ENCODE results near the gene ALG9. TPM values are rescaled to one million over a fixed set of nuclear protein-coding genes. Genes with fewer than 3 reads are reported as not detected.

The ALG9 gene
- total RNA-seq, 1 experiment from 2014 or later = 19.7 TPM

- TF ChIP-seq, protein P1, sequence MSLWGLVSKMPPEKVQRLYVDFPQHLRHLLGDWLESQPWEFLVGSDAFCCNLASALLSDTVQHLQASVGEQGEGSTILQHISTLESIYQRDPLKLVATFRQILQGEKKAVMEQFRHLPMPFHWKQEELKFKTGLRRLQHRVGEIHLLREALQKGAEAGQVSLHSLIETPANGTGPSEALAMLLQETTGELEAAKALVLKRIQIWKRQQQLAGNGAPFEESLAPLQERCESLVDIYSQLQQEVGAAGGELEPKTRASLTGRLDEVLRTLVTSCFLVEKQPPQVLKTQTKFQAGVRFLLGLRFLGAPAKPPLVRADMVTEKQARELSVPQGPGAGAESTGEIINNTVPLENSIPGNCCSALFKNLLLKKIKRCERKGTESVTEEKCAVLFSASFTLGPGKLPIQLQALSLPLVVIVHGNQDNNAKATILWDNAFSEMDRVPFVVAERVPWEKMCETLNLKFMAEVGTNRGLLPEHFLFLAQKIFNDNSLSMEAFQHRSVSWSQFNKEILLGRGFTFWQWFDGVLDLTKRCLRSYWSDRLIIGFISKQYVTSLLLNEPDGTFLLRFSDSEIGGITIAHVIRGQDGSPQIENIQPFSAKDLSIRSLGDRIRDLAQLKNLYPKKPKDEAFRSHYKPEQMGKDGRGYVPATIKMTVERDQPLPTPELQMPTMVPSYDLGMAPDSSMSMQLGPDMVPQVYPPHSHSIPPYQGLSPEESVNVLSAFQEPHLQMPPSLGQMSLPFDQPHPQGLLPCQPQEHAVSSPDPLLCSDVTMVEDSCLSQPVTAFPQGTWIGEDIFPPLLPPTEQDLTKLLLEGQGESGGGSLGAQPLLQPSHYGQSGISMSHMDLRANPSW (CRISPR knock-in tag; conservative IDR thresholded peaks at IDR 0.05; ENCODE audit: low read depth) = no peak
- TF ChIP-seq SP1 (CRISPR knock-in tag; conservative IDR thresholded peaks at IDR 0.05) = no peak
- TF ChIP-seq ETV6 (CRISPR knock-in tag; IDR thresholded peaks at IDR 0.05) = no peak
- TF ChIP-seq TEAD4 (CRISPR knock-in tag; IDR thresholded peaks at IDR 0.05) = no peak
Measured at GRCh38 chr11:111745719-111746504, 125.5 kb downstream of the ALG9 start (continued).

- ATAC-seq (no peak), DNase-seq (ENCODE audit: low spot score) (no peak)
- H3K27me3 Mint-ChIP-seq (ENCODE audit: low read depth) = no peaks in the 10 kb centered on the region
- H3K36me3 Mint-ChIP-seq = peaks cover 65% of the 10 kb centered on the region
- TF ChIP-seq E2F5 (CRISPR knock-in tag; IDR thresholded peaks at IDR 0.05) (no peak), JUN (CRISPR knock-in tag; IDR thresholded peaks at IDR 0.05) (no peak), ZBTB43 (CRISPR knock-in tag; IDR thresholded peaks at IDR 0.05) (no peak), NR3C1 (CRISPR knock-in tag; conservative IDR thresholded peaks at IDR 0.05; ENCODE audit: low read depth) (no peak), ZNF512 (CRISPR knock-in tag; IDR thresholded peaks at IDR 0.05; ENCODE audit: borderline replicate concordance) (no peak), OVOL2 (CRISPR knock-in tag; IDR thresholded peaks at IDR 0.05; ENCODE audit: borderline replicate concordance) (no peak), ZNF219 (CRISPR knock-in tag; IDR thresholded peaks at IDR 0.05; ENCODE audit: borderline replicate concordance) (no peak), GABPB1 (CRISPR knock-in tag; IDR thresholded peaks at IDR 0.05) (no peak), MAX (CRISPR knock-in tag; IDR thresholded peaks at IDR 0.05) (no peak), KAT7 (CRISPR knock-in tag; IDR thresholded peaks at IDR 0.05; ENCODE audit: borderline replicate concordance) (no peak)
- TF ChIP-seq, protein P2, sequence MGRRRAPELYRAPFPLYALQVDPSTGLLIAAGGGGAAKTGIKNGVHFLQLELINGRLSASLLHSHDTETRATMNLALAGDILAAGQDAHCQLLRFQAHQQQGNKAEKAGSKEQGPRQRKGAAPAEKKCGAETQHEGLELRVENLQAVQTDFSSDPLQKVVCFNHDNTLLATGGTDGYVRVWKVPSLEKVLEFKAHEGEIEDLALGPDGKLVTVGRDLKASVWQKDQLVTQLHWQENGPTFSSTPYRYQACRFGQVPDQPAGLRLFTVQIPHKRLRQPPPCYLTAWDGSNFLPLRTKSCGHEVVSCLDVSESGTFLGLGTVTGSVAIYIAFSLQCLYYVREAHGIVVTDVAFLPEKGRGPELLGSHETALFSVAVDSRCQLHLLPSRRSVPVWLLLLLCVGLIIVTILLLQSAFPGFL (CRISPR knock-in tag; IDR thresholded peaks at IDR 0.05; ENCODE audit: borderline replicate concordance) = no peak
- TF ChIP-seq, protein P3, sequence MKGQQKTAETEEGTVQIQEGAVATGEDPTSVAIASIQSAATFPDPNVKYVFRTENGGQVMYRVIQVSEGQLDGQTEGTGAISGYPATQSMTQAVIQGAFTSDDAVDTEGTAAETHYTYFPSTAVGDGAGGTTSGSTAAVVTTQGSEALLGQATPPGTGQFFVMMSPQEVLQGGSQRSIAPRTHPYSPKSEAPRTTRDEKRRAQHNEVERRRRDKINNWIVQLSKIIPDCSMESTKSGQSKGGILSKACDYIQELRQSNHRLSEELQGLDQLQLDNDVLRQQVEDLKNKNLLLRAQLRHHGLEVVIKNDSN (CRISPR knock-in tag; IDR thresholded peaks at IDR 0.05) = no peak
- TF ChIP-seq, protein P4, sequence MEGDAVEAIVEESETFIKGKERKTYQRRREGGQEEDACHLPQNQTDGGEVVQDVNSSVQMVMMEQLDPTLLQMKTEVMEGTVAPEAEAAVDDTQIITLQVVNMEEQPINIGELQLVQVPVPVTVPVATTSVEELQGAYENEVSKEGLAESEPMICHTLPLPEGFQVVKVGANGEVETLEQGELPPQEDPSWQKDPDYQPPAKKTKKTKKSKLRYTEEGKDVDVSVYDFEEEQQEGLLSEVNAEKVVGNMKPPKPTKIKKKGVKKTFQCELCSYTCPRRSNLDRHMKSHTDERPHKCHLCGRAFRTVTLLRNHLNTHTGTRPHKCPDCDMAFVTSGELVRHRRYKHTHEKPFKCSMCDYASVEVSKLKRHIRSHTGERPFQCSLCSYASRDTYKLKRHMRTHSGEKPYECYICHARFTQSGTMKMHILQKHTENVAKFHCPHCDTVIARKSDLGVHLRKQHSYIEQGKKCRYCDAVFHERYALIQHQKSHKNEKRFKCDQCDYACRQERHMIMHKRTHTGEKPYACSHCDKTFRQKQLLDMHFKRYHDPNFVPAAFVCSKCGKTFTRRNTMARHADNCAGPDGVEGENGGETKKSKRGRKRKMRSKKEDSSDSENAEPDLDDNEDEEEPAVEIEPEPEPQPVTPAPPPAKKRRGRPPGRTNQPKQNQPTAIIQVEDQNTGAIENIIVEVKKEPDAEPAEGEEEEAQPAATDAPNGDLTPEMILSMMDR (IDR thresholded peaks at IDR 0.05) = no peak
- CTCF ChIA-PET = no interaction called here
- H3K9me3 Mint-ChIP-seq = no peaks in the 10 kb centered on the region
- no peak overlapping the region for H3K27ac Mint-ChIP-seq
- no peaks in the 10 kb centered on the region for H3K4me1 Mint-ChIP-seq
- POLR2A ChIA-PET = interaction anchor here (1.0 kb wide), 1 partner anchor 23 kb away, joined by 3 read pairs; no protein-coding TSS in a partner anchor
- no peak overlapping the region for H3K4me3 Mint-ChIP-seq
Measured at GRCh38 chr11:111743700-111744099, 127.7 kb downstream of the ALG9 start.

Measured in WTC11 (cell line).